ENCODE measurements around the gene SSBP2.

GRCh38 chr5:81556809-81557208, 194.1 kb downstream of the SSBP2 start:
- TF ChIP-seq CTCF (IDR thresholded peaks at IDR 0.05) (no peak), POLR2A (IDR thresholded peaks at IDR 0.05) (no peak)

Data from Peyer's patch (tissue), 4 donors.